Hematopoietic multipotent progenitor cell treated with erythropoietin and hydrocortisone succinate and interleukin-3 and kit ligand, for 8 days (in vitro differentiated cells): ENCODE measurements around the gene ZNF132.

ENCODE experiments used
- DNase-seq: peaks from one replicate; pipeline ENCODE4 v3.0.0-alpha.2; 2015

ZNF132 gene

DNA sequence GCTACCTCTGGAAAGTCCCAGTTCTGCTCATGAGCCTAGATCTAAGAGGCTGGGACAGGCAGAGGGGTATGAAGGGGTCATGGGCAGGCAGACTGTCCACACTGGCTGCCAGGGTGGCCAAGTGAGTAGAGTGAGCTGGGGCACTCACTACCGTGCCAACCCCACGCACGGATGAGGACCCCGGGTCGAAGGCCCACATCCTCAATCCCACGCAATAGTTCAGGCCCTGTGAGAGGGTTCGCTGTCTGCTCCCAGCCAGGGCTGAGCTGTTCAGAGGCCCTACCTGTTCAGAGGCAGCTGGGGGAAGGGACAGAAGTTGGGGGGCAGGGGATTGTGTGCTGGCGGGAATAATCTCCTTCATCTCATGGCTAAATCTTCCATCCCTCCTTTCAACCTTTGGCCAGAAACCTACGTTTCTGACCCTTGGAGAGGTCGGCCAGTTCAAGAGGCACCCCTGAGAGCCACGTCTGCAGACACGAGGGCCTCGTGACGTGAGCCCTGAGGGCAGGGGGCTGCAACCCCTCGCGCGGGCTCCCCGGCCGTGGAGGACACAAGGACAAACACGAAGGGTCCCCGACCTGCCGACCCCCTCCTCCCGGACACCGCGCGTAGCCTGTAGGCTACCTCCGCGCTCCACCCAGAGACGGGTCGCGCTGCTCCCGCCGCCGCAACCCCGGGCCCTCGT lies 53.9 kb downstream of the ZNF132 start:
- peak; percentile 35 for DNase-seq

DNA sequence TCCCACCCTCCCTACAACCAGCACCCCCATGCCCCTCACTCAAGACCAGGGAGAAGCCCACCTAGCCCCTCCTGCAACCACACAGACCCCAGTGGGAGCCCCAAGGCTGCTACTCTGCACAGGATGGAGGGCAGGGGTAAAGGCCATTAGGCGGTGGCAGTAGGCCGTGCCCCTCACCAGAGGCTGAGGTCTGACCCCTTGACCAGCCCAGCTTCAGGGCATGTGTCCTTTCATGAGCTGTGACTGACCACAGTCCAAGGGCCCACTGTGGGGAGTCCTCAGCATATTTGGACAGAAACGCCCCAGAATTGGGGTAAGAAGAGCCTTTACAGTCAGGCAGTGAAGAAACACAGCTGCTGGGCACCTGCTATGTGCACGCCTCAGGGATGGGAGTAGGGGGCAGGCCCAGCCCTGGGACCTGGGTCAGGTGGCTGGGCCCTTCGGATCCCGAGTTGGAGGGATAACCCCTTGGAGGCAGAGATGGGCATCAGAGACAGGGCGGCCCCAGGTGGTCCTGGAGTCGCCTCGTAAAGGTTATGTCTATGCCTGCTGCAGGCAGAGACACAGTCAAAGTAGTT lies 54.6 kb downstream of the ZNF132 start:
- no peak for DNase-seq

DNA sequence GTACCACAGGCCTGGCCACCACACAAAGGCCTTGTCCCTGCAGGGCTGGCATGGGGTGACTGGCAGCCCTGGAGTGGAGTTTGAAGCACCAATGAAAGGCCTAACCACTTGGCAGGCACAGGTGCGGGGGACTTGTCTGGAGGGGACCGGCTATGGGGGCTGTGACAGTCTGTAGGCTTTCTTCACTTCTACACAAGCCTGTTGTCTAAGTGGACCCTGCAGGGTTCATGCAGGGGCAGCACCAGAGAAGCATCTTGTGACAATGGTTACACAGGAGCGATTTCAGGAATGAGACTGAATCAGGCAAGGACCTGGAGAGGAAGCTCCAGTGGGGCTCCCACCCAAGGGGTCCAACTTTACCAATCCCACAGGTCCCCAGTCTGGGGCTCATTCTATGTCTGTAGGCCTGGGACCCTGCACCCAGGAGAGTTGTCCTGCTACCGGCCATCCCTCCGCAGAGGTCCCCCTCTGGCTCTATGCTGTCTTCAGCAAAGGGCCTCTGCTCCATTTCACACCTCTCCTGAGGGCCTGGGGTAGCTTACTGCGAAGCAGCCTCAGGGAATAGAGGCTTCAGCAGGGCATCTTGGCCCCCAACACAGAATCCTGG lies 56.9 kb downstream of the ZNF132 start:
- no peak for DNase-seq
